ENCODE data around the gene IRAK4.

GRCh38 chr12:43740511-43741100, 18.1 kb upstream of the IRAK4 start:
- TF ChIP-seq, protein P1, sequence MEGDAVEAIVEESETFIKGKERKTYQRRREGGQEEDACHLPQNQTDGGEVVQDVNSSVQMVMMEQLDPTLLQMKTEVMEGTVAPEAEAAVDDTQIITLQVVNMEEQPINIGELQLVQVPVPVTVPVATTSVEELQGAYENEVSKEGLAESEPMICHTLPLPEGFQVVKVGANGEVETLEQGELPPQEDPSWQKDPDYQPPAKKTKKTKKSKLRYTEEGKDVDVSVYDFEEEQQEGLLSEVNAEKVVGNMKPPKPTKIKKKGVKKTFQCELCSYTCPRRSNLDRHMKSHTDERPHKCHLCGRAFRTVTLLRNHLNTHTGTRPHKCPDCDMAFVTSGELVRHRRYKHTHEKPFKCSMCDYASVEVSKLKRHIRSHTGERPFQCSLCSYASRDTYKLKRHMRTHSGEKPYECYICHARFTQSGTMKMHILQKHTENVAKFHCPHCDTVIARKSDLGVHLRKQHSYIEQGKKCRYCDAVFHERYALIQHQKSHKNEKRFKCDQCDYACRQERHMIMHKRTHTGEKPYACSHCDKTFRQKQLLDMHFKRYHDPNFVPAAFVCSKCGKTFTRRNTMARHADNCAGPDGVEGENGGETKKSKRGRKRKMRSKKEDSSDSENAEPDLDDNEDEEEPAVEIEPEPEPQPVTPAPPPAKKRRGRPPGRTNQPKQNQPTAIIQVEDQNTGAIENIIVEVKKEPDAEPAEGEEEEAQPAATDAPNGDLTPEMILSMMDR (optimal IDR thresholded peaks at IDR 0.05 in 1 of 3, IDR thresholded peaks at IDR 0.05 in 1 of 3, conservative IDR thresholded peaks at IDR 0.05 in 1 of 3; ENCODE audit: extremely low read depth in 1 of 3, insufficient read depth in 2 of 3, low read length in 3 of 3) = no peak
- TF ChIP-seq EZH2 (IDR thresholded peaks at IDR 0.05; ENCODE audit: low read length) = no peak
